GM12878 (cell line): ENCODE data around the gene ATG5. TPM values are rescaled to one million over a fixed set of nuclear protein-coding genes. Genes with fewer than 3 reads are reported as not detected.

ENCODE experiments used
- ATAC-seq: fragments of 200-7000 bp; cut with Tn5 transposase; 3 replicates; pipeline ENCODE4 v1.9.1; 2020; ENCODE audit warnings: mild to moderate bottlenecking, moderate library complexity
- BruUV-seq: library from RNA; stranded (reverse); fragments of 400-500 nt; replicated peaks from 2 replicates; lab custom pipeline; 2021; lab: Mats Ljungman, UMichigan
- CTCF ChIA-PET: fragments of 300-600 bp; sonication (Branson Sonifier 250); formaldehyde crosslinking; extraction: SDS; loops from one replicate; lab custom pipeline; 2021; ENCODE audit warnings: inconsistent platforms; lab: Yijun Ruan, JAX
- POLR2A ChIA-PET: fragments of 350-600 bp; formaldehyde crosslinking; extraction: SDS; loops from one replicate; lab custom pipeline; 2021; ENCODE audit warnings: inconsistent platforms; lab: Charles Lee
- RAD21 ChIA-PET: fragments of 300-600 bp; sonication (Branson Sonifier 250); formaldehyde crosslinking; loops from one replicate; lab custom pipeline; 2023; ENCODE audit warnings: antibody characterized with exemption; ENCODE audit not compliant: unreplicated experiment; lab: Charles Lee
- SMC1A ChIA-PET: fragments of 300-600 bp; sonication (Branson Sonifier 250); formaldehyde crosslinking; loops from one replicate; lab custom pipeline; 2023; ENCODE audit not compliant: unreplicated experiment, uncharacterized antibody; lab: Charles Lee
- DNase-seq: peaks from one replicate; pipeline ENCODE4 v3.0.0-alpha.2; 2011; ENCODE audit warnings: low read depth, low spot score
- FAIRE-seq: peaks from 3 replicates; lab custom pipeline; 2011; peaks lifted over from hg19 to GRCh38; lab: Jason Lieb, UNC
- H2AFZ ChIP-seq: 2 replicates; pipeline ENCODE4 v1.6.0; 2011; ENCODE audit warnings: low read depth, low read length, control low read depth; ENCODE audit not compliant: control insufficient read depth
- H3K27ac ChIP-seq: 2 replicates; pipeline ENCODE4 v1.5.1; 2011; ENCODE audit warnings: control low read depth; ENCODE audit not compliant: control insufficient read depth, insufficient read depth
- H3K27me3 ChIP-seq, 2 experiments: replicated peaks in 1 of 2; 2 replicates each; pipeline versions ENCODE4 v1.6.0 to v1.6.1; 2011; ENCODE audit warnings: low read length in 1 of 2; ENCODE audit not compliant: control insufficient read depth in 2 of 2, insufficient read depth in 2 of 2
- H3K36me3 ChIP-seq, 2 experiments: 2 replicates each; pipeline ENCODE4 v1.5.1; 2011; ENCODE audit warnings: low read length in 1 of 2; ENCODE audit not compliant: control insufficient read depth in 2 of 2, insufficient read depth in 2 of 2
- H3K4me1 ChIP-seq: 2 replicates; pipeline ENCODE4 v1.6.1; 2011; ENCODE audit warnings: mild to moderate bottlenecking, low read length, moderate library complexity, mixed read lengths; ENCODE audit not compliant: control insufficient read depth, insufficient read depth
- H3K4me2 ChIP-seq: 2 replicates; pipeline ENCODE4 v1.6.0; 2011; ENCODE audit warnings: control low read depth; ENCODE audit not compliant: control insufficient read depth, insufficient read depth
- H3K4me3 ChIP-seq: fragments of 200-600 bp; sonication (generic); 2 replicates; pipeline ENCODE4 v1.5.1; 2016
- H3K79me2 ChIP-seq: 2 replicates; pipeline ENCODE4 v1.6.0; 2011; ENCODE audit warnings: low read length; ENCODE audit not compliant: control insufficient read depth, insufficient read depth
- H3K9ac ChIP-seq: 2 replicates; pipeline ENCODE4 v1.8.0; 2011; ENCODE audit warnings: low read length, control low read depth, mixed read lengths; ENCODE audit not compliant: control insufficient read depth, insufficient read depth
- H3K9me3 ChIP-seq: replicated peaks from 3 replicates; pipeline ENCODE4 v1.5.1; 2011; ENCODE audit warnings: mild to moderate bottlenecking, low read length; ENCODE audit not compliant: control insufficient read depth, insufficient read depth
- H4K20me1 ChIP-seq: 2 replicates; pipeline ENCODE4 v1.6.0; 2011; ENCODE audit not compliant: control insufficient read depth, insufficient read depth
- CHD1 ChIP-seq: IDR thresholded peaks from 2 replicates; pipeline ENCODE4 v1.6.1; 2012; ENCODE audit warnings: low read depth, low read length, improper control_type of control experiment
- CREM ChIP-seq: IDR thresholded peaks from 2 replicates; pipeline ENCODE4 v1.6.1; 2014; ENCODE audit warnings: antibody characterized with exemption, low read depth
- FOXK2 ChIP-seq: fragments of 450-650 bp; IDR thresholded peaks from 2 replicates; pipeline ENCODE4 v1.6.1; 2017; ENCODE audit warnings: mild to moderate bottlenecking, moderate library complexity
- HCFC1 ChIP-seq: fragments of 150-350 bp; IDR thresholded peaks from 2 replicates; pipeline ENCODE4 v1.6.1; 2014; ENCODE audit warnings: low read length
- HDGF ChIP-seq: fragments of 450-650 bp; IDR thresholded peaks from 2 replicates; pipeline ENCODE4 v1.6.1; 2016; ENCODE audit warnings: antibody characterized with exemption
- JUNB ChIP-seq: IDR thresholded peaks from 2 replicates; pipeline ENCODE4 v1.6.1; 2016; ENCODE audit warnings: antibody characterized with exemption, mild to moderate bottlenecking
- MEF2B ChIP-seq: fragments of 450-650 bp; IDR thresholded peaks from 2 replicates; pipeline ENCODE4 v1.6.1; 2018; ENCODE audit warnings: mild to moderate bottlenecking, moderate library complexity; ENCODE audit not compliant: partially characterized antibody, poor library complexity, severe bottlenecking
- RAD51 ChIP-seq: fragments of 450-650 bp; IDR thresholded peaks from 2 replicates; pipeline ENCODE4 v1.6.1; 2016; ENCODE audit warnings: moderate library complexity, mild to moderate bottlenecking, inconsistent platforms
- RFX5 ChIP-seq: IDR thresholded peaks from 2 replicates; pipeline ENCODE4 v1.6.1; 2011; ENCODE audit warnings: low read depth, low read length, improper control_type of control experiment
- STAT1 ChIP-seq: fragments of 450-650 bp; conservative IDR thresholded peaks from 2 replicates; pipeline ENCODE4 v1.6.1; 2014; ENCODE audit warnings: antibody characterized with exemption, mild to moderate bottlenecking
- ZNF687 ChIP-seq: fragments of 450-650 bp; IDR thresholded peaks from 2 replicates; pipeline ENCODE4 v1.6.1; 2017; ENCODE audit warnings: mild to moderate bottlenecking, moderate library complexity
- WGBS: methylation state at CpG from one replicate; pipeline ENCODE4 v1.1.6; 2016; ENCODE audit warnings: low lambda C conversion rate; ENCODE audit not compliant: insufficient replicate concordance, insufficient coverage; ENCODE audit errors: missing lambda C conversion rate; 5-methylcytosine and 5-hydroxymethylcytosine counted together
- in situ Hi-C: fragments of 300-500 bp; cut with MboI; formaldehyde crosslinking; loops from 9 replicates; pipeline ENCODE4 v1.14.3; 2018; ENCODE audit warnings: mixed read lengths
- intact Hi-C: fragments of 100-400 bp; cut with micrococcal nuclease; formaldehyde crosslinking; loops from one replicate; pipeline ENCODE4 v1.14.2; 2022; ENCODE audit not compliant: unreplicated experiment
- polyA plus RNA-seq, 11 experiments: library from polyadenylated mRNA; depleted of rRNA in 4 of 11; unstranded in 6 of 11; stranded (reverse) in 5 of 11; fragments of >200 nt; fragmentation: Nextera tagmentation in 4 of 11; fragmentation: Illumina TruSeq in 1 of 11; extraction: Ambion mirVana in 4 of 11; extraction: Trizol in 1 of 11; gene quantifications; 1 replicate in 1 of 11; 2 replicates in 10 of 11; pipeline versions ENCODE4 v1.2.1 to v1.2.3, GENCODE V29; 2011 to 2016; ENCODE audit warnings: inconsistent platforms in 2 of 11, missing spikeins in 2 of 11, low read depth in 1 of 11
- total RNA-seq, 4 experiments: library from RNA; depleted of rRNA in 3 of 4; stranded (reverse); fragments of >200 nt in 3 of 4; fragmentation: Illumina TruSeq in 1 of 4; extraction: Trizol in 1 of 4; gene quantifications; 2 replicates each; pipeline versions ENCODE4 v1.2.1 to v1.2.3, GENCODE V29; 2013 to 2021
- TF ChIP-seq, protein P1 (sequence below): fragments of 450-650 bp; IDR thresholded peaks from 2 replicates; pipeline ENCODE4 v1.6.1; 2014; ENCODE audit warnings: mild to moderate bottlenecking
- TF ChIP-seq, protein P2 (sequence below): IDR thresholded peaks from 2 replicates; pipeline ENCODE4 v1.6.1; 2011; ENCODE audit warnings: borderline replicate concordance, low read depth, mild to moderate bottlenecking, moderate library complexity, mixed read lengths, low read length; ENCODE audit not compliant: insufficient read depth; ENCODE audit errors: extremely low read length

The ATG5 gene
- total and polyA plus RNA-seq, 10 of the 15 experiments (the other 5 are each of a cell fraction or from before 2014, with no cell fraction given), result 12.9 to 51.8 (median 23.9) TPM

GRCh38 chr6:106213660-106214289 is 111.8 kb downstream of the ATG5 start:
- in situ Hi-C loops, result no loop called here

More at GRCh38 chr6:106213660-106214289, 111.8 kb downstream of the ATG5 start:
- Histone ChIP-seq H4K20me1 (no peaks in the 10 kb centered on the region), H3K36me3 (no peaks in the 10 kb centered on the region), H3K4me3 (no peak overlapping the region), H3K27ac (no peak overlapping the region), H2AFZ (no peak overlapping the region), H3K9ac (no peak overlapping the region), H3K4me2 (no peak overlapping the region), H3K79me2 (no peaks in the 10 kb centered on the region), H3K4me1 (no peaks in the 10 kb centered on the region), H3K27me3 (no peaks in the 10 kb centered on the region), H3K9me3 (peaks cover 3% of the 10 kb centered on the region; the same call in 1 of the 3 replicates)
- ChIA-PET POLR2A (no interaction called here), CTCF (interaction anchor here (1.1 to 6.1 kb wide), 5 partner anchors 9 to 782 kb away, joined by 3 to 62 read pairs (median 5); no protein-coding TSS in a partner anchor), SMC1A (interaction anchor here (0.7 to 5.7 kb wide), 15 partner anchors 9 to 782 kb away, joined by 3 to 60 read pairs (median 3); no protein-coding TSS in a partner anchor), RAD21 (interaction anchor here (1.0 to 2.1 kb wide), 6 partner anchors 10 to 784 kb away, joined by 3 to 11 read pairs (median 4); no protein-coding TSS in a partner anchor)
- DNase-seq, result no peak
- FAIRE-seq, result no peak
- TF ChIP-seq STAT1 (no peak), FOXK2 (no peak), RAD51 (no peak), RFX5 (no peak), HCFC1 (no peak), CHD1 (no peak), ZNF687 (no peak), CREM (no peak), JUNB (no peak), HDGF (no peak), MEF2B (no peak)
- TF ChIP-seq, protein P1, sequence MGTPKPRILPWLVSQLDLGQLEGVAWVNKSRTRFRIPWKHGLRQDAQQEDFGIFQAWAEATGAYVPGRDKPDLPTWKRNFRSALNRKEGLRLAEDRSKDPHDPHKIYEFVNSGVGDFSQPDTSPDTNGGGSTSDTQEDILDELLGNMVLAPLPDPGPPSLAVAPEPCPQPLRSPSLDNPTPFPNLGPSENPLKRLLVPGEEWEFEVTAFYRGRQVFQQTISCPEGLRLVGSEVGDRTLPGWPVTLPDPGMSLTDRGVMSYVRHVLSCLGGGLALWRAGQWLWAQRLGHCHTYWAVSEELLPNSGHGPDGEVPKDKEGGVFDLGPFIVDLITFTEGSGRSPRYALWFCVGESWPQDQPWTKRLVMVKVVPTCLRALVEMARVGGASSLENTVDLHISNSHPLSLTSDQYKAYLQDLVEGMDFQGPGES, result no peak
- TF ChIP-seq, protein P2, sequence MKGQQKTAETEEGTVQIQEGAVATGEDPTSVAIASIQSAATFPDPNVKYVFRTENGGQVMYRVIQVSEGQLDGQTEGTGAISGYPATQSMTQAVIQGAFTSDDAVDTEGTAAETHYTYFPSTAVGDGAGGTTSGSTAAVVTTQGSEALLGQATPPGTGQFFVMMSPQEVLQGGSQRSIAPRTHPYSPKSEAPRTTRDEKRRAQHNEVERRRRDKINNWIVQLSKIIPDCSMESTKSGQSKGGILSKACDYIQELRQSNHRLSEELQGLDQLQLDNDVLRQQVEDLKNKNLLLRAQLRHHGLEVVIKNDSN, result no peak
- intact Hi-C loops, result no loop called here
- BruUV-seq, result no TSS peak
- ATAC-seq, result no peak
- 95% methylated on average over 2 of the region's 2 CpGs for WGBS
